Measurements from ENCODE around the gene C9orf85. TPM values are rescaled to one million over a fixed set of nuclear protein-coding genes. Genes with fewer than 3 reads are reported as not detected.

The C9orf85 gene
- total RNA-seq, 2 donors from 2014 or later: 12.2 to 12.5 TPM

DNA sequence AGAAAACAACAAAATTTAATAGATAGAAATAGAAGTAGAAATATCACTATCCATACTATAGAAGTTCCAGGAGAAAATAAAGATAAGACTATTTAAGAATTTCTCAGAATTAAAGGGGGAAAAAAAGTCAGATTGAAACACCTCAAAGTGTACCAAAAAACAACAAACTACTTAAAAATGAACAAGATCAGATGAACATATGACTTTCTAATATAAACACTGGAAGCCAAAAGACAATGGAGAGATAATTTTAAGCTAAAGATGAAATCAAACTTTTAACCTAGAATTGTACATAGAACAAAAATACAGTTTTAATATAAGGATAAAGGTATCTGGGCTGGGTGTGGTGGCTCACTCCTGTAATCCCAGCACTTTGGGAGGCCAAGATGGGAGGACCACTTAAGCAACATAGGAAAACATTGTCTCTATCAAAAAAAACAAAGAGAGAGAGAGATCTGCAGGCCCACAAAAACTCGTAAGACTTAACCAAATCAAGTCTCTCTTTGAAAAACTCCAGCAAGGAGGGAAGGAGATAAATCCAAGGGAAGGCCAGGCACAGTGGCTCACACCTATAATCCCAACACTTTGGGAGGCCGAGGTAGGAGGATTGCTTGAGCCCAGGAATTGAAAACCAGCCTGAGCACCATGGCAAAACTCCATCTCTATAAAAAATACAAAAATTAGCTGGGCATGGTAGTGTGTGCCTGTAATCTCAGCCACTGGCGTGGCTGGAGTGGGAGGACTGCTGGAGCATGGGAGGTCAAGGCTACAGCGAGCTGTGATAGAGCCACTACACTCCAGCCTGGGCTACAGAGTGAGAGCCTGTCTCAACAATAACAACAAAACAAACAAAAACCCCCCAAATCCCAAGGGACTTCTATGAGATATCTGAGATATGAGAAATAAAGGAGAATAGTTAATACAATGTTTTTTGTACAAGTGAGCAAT, 32.8 kb upstream of the C9orf85 start:
- Histone ChIP-seq H3K27me3 (no peaks in the 10 kb centered on the region), H3K4me1 (no peaks in the 10 kb centered on the region), H3K36me3 (no peaks in the 10 kb centered on the region), H3K4me3 (no peak overlapping the region), H3K27ac (no peak overlapping the region), H3K9ac (ENCODE audit: low read depth in 2 of 2, low read length in 2 of 2) (no peak overlapping the region), H3K9me3 (no peaks in the 10 kb centered on the region)
- intact Hi-C loops (cut with DNase I): no loop called here
- no peak for DNase-seq
- TF ChIP-seq, protein P1, sequence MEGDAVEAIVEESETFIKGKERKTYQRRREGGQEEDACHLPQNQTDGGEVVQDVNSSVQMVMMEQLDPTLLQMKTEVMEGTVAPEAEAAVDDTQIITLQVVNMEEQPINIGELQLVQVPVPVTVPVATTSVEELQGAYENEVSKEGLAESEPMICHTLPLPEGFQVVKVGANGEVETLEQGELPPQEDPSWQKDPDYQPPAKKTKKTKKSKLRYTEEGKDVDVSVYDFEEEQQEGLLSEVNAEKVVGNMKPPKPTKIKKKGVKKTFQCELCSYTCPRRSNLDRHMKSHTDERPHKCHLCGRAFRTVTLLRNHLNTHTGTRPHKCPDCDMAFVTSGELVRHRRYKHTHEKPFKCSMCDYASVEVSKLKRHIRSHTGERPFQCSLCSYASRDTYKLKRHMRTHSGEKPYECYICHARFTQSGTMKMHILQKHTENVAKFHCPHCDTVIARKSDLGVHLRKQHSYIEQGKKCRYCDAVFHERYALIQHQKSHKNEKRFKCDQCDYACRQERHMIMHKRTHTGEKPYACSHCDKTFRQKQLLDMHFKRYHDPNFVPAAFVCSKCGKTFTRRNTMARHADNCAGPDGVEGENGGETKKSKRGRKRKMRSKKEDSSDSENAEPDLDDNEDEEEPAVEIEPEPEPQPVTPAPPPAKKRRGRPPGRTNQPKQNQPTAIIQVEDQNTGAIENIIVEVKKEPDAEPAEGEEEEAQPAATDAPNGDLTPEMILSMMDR (IDR thresholded peaks at IDR 0.05): no peak

DNA sequence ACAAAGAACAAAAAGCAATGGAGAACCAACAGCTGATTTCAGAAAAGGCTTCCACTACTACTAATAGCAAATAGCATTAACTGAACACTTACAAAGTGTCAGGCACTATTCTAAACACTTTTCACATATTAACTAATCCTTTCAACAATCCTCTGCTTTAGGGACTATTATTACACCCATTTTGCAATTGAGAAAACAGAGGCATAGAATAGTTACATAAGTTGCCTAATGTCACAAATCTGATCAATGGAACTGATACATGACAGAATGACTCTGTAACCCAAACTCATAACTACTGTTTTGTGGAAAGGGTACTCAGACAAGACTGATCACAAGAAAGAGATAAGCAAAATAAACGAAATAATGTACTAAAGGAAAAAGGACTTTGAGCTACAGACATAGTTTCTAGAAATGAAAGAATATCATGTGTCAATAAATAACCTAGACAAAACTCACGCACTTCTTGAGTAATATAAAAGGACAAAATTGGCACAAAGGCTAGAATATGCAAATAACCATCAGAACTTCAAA, 31.7 kb upstream of the C9orf85 start:
- Histone ChIP-seq H3K4me1 (no peaks in the 10 kb centered on the region), H3K4me3 (no peak overlapping the region), H3K9me3 (no peaks in the 10 kb centered on the region), H3K27me3 (no peaks in the 10 kb centered on the region), H3K36me3 (no peaks in the 10 kb centered on the region), H3K27ac (no peak overlapping the region), H3K9ac (ENCODE audit: low read depth in 2 of 2, low read length in 2 of 2) (no peak overlapping the region)
- intact Hi-C loops (cut with DNase I): no loop called here
- TF ChIP-seq, protein P1 (IDR thresholded peaks at IDR 0.05): no peak
- no peak for DNase-seq

DNA sequence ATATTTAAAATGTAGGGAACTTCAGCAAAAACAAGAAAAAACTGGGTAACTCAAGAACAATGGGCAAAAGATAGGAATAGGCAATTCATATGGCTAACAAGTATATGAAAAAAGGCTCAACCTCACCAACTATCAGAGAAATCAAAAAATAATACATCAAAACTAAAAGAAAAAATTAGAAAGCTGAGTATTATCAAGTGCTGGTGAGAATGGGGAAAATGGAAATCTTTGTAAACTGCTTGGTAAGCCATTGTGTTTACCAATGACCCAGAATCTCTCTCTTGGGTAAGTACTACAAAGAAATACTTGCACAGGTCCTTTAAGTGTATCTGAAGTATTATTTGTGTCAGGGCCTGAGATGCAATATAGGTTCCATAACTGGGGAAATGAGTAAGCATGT, 27.4 kb upstream of the C9orf85 start:
- TF ChIP-seq, protein P1 (IDR thresholded peaks at IDR 0.05): no peak
- Histone ChIP-seq H3K27ac (no peak overlapping the region), H3K9me3 (no peaks in the 10 kb centered on the region), H3K9ac (ENCODE audit: low read depth in 2 of 2, low read length in 2 of 2) (no peak overlapping the region), H3K36me3 (no peaks in the 10 kb centered on the region), H3K4me1 (no peaks in the 10 kb centered on the region), H3K27me3 (no peaks in the 10 kb centered on the region), H3K4me3 (no peak overlapping the region)
- no peak for DNase-seq
- intact Hi-C loops (cut with DNase I): no loop called here

DNA sequence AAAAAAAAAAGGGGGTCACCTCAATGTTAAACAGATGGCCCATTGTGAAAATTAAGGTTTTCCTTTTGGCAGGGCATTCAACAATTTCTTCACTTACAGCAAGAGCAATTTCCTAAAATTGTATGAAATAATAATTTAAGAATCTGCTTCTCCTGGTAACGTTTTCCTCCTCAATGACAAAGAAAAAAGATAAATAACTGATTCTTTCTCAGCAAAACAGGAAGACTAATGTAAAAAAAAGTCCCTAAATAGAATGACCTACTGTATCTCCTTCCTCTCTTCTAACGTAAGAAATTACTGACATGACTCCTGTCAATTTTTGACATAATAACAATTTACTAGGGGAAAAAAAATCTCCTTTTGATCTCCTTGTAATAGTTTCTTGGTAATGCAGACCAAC, 26.0 kb upstream of the C9orf85 start:
- TF ChIP-seq, protein P1 (IDR thresholded peaks at IDR 0.05): no peak
- no peak overlapping the region for H3K4me3 ChIP-seq
- H3K27ac ChIP-seq: no peak overlapping the region
- H3K4me1 ChIP-seq: no peaks in the 10 kb centered on the region
- no peaks in the 10 kb centered on the region for H3K27me3 ChIP-seq
- no peak for DNase-seq
- no peak overlapping the region for H3K9ac ChIP-seq (ENCODE audit: low read depth in 2 of 2, low read length in 2 of 2)
- no peaks in the 10 kb centered on the region for H3K9me3 ChIP-seq
- H3K36me3 ChIP-seq: no peaks in the 10 kb centered on the region
- intact Hi-C loops (cut with DNase I): no loop called here

DNA sequence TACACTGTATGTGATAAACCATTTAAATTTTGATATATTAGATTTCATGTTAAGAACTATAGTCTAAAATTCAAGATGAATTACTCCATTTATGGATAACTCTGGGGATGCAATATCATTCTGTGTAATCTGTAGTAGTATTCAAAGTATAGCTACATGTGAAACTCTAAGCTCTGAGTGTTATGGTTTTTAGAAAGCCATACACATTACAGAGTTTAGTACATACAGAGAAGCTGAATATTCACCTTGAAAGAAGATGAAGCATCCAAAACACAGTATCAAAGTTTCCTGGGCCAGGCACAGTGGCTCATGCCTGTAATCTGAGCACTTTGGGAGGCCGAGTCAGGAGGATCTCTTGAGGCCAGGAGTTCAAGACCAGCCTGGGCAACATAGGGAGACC, 25.4 kb upstream of the C9orf85 start:
- DNase-seq: no peak
- H3K36me3 ChIP-seq: no peaks in the 10 kb centered on the region
- H3K4me1 ChIP-seq: no peaks in the 10 kb centered on the region
- no peak overlapping the region for H3K9ac ChIP-seq (ENCODE audit: low read depth in 2 of 2, low read length in 2 of 2)
- intact Hi-C loops (cut with DNase I): no loop called here
- H3K4me3 ChIP-seq: no peak overlapping the region
- TF ChIP-seq, protein P1 (IDR thresholded peaks at IDR 0.05): no peak
- no peaks in the 10 kb centered on the region for H3K9me3 ChIP-seq
- H3K27me3 ChIP-seq: no peaks in the 10 kb centered on the region
- H3K27ac ChIP-seq: no peak overlapping the region
